Activated T-cell treated with anti-CD3 and anti-CD28 coated beads, Interleukin-2, amount 50 U/mL, for 1 hour (primary cell): ENCODE results near the gene ZFHX3.

ENCODE experiments used
- DNase-seq: peaks from one replicate; pipeline ENCODE4 v3.0.0-alpha.2; 2020

The ZFHX3 gene

GRCh38 chr16:72840631-72841381 lies 207.1 kb downstream of the ZFHX3 start:
- DNase-seq: no peak

- DNase-seq: no peak
Measured at GRCh38 chr16:72838951-72839350, 209.0 kb downstream of the ZFHX3 start.

- DNase-seq: no peak
Measured at GRCh38 chr16:72838586-72838910, 209.4 kb downstream of the ZFHX3 start.

- DNase-seq: no peak
Measured at GRCh38 chr16:72837846-72838585, 209.9 kb downstream of the ZFHX3 start.

- DNase-seq: no peak
Measured at GRCh38 chr16:72836985-72837384, 210.9 kb downstream of the ZFHX3 start.

GRCh38 chr16:72836181-72836580 lies 211.7 kb downstream of the ZFHX3 start:
- no peak for DNase-seq

- no peak for DNase-seq
Measured at GRCh38 chr16:72835086-72835485, 212.8 kb downstream of the ZFHX3 start.

GRCh38 chr16:72834499-72834898 lies 213.4 kb downstream of the ZFHX3 start:
- DNase-seq: no peak

- no peak for DNase-seq
Measured at GRCh38 chr16:72833969-72834368, 214.0 kb downstream of the ZFHX3 start.

- no peak for DNase-seq
Measured at GRCh38 chr16:72833482-72833881, 214.4 kb downstream of the ZFHX3 start.

- peak; percentile 63 for DNase-seq
Measured at GRCh38 chr16:72832621-72833248, 215.2 kb downstream of the ZFHX3 start.

GRCh38 chr16:72829846-72830775 lies 217.8 kb downstream of the ZFHX3 start:
- DNase-seq: no peak

GRCh38 chr16:72827866-72828265 lies 220.1 kb downstream of the ZFHX3 start:
- no peak for DNase-seq

GRCh38 chr16:72825912-72826621 lies 221.9 kb downstream of the ZFHX3 start:
- DNase-seq: no peak

GRCh38 chr16:72824761-72825160 lies 223.2 kb downstream of the ZFHX3 start:
- DNase-seq: no peak

- DNase-seq: no peak
Measured at GRCh38 chr16:72824027-72824426, 223.9 kb downstream of the ZFHX3 start.

GRCh38 chr16:72821185-72821950 lies 226.6 kb downstream of the ZFHX3 start:
- no peak for DNase-seq

GRCh38 chr16:72819345-72819744 lies 228.6 kb downstream of the ZFHX3 start:
- DNase-seq: no peak

- DNase-seq: no peak
Measured at GRCh38 chr16:72818236-72818845, 229.6 kb downstream of the ZFHX3 start.

- no peak for DNase-seq
Measured at GRCh38 chr16:72815348-72816318, 232.3 kb downstream of the ZFHX3 start.
